Measurements from ENCODE around the gene MAPKBP1. TPM values are rescaled to one million over a fixed set of nuclear protein-coding genes. Genes with fewer than 3 reads are reported as not detected.

MAPKBP1 gene
- total RNA-seq, 2 donors from 2014 or later: 16.7 to 26.3 TPM

DNA sequence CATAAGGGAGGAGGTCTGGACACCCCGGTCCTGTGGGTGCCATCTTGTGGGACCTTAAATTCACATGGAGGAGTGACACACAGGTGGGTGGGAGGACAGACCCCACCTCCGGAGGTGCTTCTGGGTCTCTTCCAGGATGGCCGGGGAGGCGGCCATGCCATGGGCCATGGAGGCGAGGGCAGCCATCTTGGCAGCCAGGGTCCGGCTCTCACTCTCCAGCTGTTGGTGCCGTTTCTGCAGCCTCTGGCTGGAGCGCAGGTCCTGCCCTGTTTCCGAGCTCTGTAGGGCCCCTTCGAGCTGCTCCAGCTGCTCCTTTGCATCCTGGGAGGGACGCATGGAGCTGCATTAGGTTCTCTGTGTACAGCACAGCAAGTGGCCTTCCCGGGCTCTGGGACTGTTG lies 100.5 kb downstream of the MAPKBP1 start:
- no peak overlapping the region for H3K4me3 Mint-ChIP-seq
- 92 to 96% methylated on average over 10 to 12 of the region's 12 CpGs for WGBS, 2 experiments (ENCODE audit: insufficient coverage in 1 of 2, insufficient read length in 1 of 2)
- Histone ChIP-seq H3K9me3 (ENCODE audit: control insufficient read depth, low read length) (no peaks in the 10 kb centered on the region), H3K4me1 (ENCODE audit: control insufficient read depth, insufficient read depth, low read length) (no peaks in the 10 kb centered on the region), H3K27ac (ENCODE audit: low read depth, low read length) (no peak overlapping the region), H3K9ac (ENCODE audit: extremely low read depth, low read length, poor library complexity, severe bottlenecking) (no peak overlapping the region), H3K36me3 (ENCODE audit: control insufficient read depth, insufficient read depth, low read length) (no peaks in the 10 kb centered on the region), H3K27me3 (ENCODE audit: control insufficient read depth, insufficient read depth, low read length, poor library complexity, severe bottlenecking) (peaks cover 3% of the 10 kb centered on the region), H3K4me3 (ENCODE audit: low read length) (no peak overlapping the region)
- DNase-seq: no peak
- peaks cover 9% of the 10 kb centered on the region for H3K27me3 Mint-ChIP-seq (ENCODE audit: insufficient read depth)
- no peak overlapping the region for H3K27ac Mint-ChIP-seq
- H3K9me3 Mint-ChIP-seq: no peaks in the 10 kb centered on the region
- H3K36me3 Mint-ChIP-seq (ENCODE audit: low read depth): no peaks in the 10 kb centered on the region
- H3K4me1 Mint-ChIP-seq: no peaks in the 10 kb centered on the region
- TF ChIP-seq, protein P1, sequence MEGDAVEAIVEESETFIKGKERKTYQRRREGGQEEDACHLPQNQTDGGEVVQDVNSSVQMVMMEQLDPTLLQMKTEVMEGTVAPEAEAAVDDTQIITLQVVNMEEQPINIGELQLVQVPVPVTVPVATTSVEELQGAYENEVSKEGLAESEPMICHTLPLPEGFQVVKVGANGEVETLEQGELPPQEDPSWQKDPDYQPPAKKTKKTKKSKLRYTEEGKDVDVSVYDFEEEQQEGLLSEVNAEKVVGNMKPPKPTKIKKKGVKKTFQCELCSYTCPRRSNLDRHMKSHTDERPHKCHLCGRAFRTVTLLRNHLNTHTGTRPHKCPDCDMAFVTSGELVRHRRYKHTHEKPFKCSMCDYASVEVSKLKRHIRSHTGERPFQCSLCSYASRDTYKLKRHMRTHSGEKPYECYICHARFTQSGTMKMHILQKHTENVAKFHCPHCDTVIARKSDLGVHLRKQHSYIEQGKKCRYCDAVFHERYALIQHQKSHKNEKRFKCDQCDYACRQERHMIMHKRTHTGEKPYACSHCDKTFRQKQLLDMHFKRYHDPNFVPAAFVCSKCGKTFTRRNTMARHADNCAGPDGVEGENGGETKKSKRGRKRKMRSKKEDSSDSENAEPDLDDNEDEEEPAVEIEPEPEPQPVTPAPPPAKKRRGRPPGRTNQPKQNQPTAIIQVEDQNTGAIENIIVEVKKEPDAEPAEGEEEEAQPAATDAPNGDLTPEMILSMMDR (conservative IDR thresholded peaks at IDR 0.05): no peak

DNA sequence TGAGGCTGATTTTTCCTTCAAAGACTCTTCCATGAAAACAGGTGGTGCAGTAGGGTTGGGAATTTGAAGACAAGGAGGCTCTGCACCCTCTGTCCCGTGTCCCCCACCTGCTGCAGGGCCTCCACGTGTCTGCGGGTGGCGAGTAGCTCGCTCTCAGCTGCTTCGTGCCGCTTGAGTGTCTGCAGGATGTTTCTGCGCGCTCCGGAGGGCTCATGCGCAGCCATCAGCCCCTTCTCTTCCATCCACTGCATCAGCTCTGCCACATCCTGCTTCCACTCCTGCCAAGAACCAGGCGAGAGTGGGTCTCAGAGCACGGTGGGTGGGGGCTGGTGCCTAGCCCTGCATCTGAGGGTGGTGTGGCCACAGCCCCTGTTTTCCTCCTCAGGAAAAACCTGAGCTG lies 101.7 kb downstream of the MAPKBP1 start:
- DNase-seq: no peak
- H3K4me3 ChIP-seq (ENCODE audit: low read length): no peak overlapping the region
- no peaks in the 10 kb centered on the region for H3K36me3 Mint-ChIP-seq (ENCODE audit: low read depth)
- peaks cover 20% of the 10 kb centered on the region for H3K27me3 Mint-ChIP-seq (ENCODE audit: insufficient read depth)
- H3K4me1 ChIP-seq (ENCODE audit: control insufficient read depth, insufficient read depth, low read length): no peaks in the 10 kb centered on the region
- no peak overlapping the region for H3K27ac ChIP-seq (ENCODE audit: low read depth, low read length)
- no peak overlapping the region for H3K9ac ChIP-seq (ENCODE audit: extremely low read depth, low read length, poor library complexity, severe bottlenecking)
- H3K27me3 ChIP-seq (ENCODE audit: control insufficient read depth, insufficient read depth, low read length, poor library complexity, severe bottlenecking): peaks cover 16% of the 10 kb centered on the region
- no peak overlapping the region for H3K27ac Mint-ChIP-seq
- H3K36me3 ChIP-seq (ENCODE audit: control insufficient read depth, insufficient read depth, low read length): no peaks in the 10 kb centered on the region
- H3K4me1 Mint-ChIP-seq: no peaks in the 10 kb centered on the region
- H3K4me3 Mint-ChIP-seq: no peak overlapping the region
- TF ChIP-seq, protein P1 (conservative IDR thresholded peaks at IDR 0.05): no peak
- 82 to 90% methylated on average over 11 to 13 of the region's 13 CpGs for WGBS, 2 experiments (ENCODE audit: insufficient coverage in 1 of 2, insufficient read length in 1 of 2)
- no peaks in the 10 kb centered on the region for H3K9me3 ChIP-seq (ENCODE audit: control insufficient read depth, low read length)
- H3K9me3 Mint-ChIP-seq: no peaks in the 10 kb centered on the region

DNA sequence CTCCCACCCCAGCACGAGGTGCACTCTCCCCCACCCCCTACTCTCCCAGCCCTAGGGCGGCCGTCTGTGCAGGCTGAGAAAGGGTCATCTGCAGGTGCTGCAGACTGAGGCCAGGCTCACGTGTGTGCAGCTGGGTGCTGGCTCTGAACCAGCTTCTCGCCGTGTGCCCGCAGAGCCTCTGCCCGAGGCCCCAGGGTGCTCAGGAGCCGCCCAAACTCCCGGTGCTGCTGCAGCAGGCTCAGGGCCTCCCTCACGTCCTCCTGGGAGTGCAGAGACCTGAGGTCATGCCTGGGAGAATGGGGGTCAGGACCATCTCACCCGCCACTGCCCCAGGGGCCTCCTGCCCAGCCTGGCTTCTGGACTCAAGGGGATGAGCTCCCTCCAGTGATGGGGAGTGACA lies 102.4 kb downstream of the MAPKBP1 start:
- H3K4me3 Mint-ChIP-seq: no peak overlapping the region
- TF ChIP-seq, protein P1 (conservative IDR thresholded peaks at IDR 0.05): no peak
- Histone ChIP-seq H3K27me3 (ENCODE audit: control insufficient read depth, insufficient read depth, low read length, poor library complexity, severe bottlenecking) (peaks cover 23% of the 10 kb centered on the region), H3K9me3 (ENCODE audit: control insufficient read depth, low read length) (no peaks in the 10 kb centered on the region), H3K9ac (ENCODE audit: extremely low read depth, low read length, poor library complexity, severe bottlenecking) (no peak overlapping the region), H3K27ac (ENCODE audit: low read depth, low read length) (no peak overlapping the region), H3K4me3 (ENCODE audit: low read length) (no peak overlapping the region), H3K4me1 (ENCODE audit: control insufficient read depth, insufficient read depth, low read length) (no peaks in the 10 kb centered on the region), H3K36me3 (ENCODE audit: control insufficient read depth, insufficient read depth, low read length) (no peaks in the 10 kb centered on the region)
- 84 to 90% methylated on average over 2 to 12 of the region's 12 CpGs for WGBS, 2 experiments (ENCODE audit: insufficient coverage in 1 of 2, insufficient read length in 1 of 2)
- peaks cover 1% of the 10 kb centered on the region for H3K4me1 Mint-ChIP-seq
- no peak for DNase-seq
- H3K27me3 Mint-ChIP-seq (ENCODE audit: insufficient read depth): peaks cover 27% of the 10 kb centered on the region
- H3K27ac Mint-ChIP-seq: no peak overlapping the region
- no peaks in the 10 kb centered on the region for H3K9me3 Mint-ChIP-seq
- H3K36me3 Mint-ChIP-seq (ENCODE audit: low read depth): no peaks in the 10 kb centered on the region

Small RNA genes within 50 kb of the gene (microRNA-seq; reads per million reads assigned to microRNA genes)
- gene MIR4310 (ENCODE audit: borderline microRNAs expressed): not detected

Other genes starting within 250 kb of the MAPKBP1 start
- 100 to 1,000 TPM in 1 of 2 donors, 10 to 100 TPM in 1; 91.1 to 107 TPM for gene RPAP1, start 230.2 kb upstream of the MAPKBP1 start, total RNA-seq
- gene TYRO3, start 215.3 kb upstream of the MAPKBP1 start, total RNA-seq: 100 to 1,000 TPM; 293 to 311 TPM
- gene MGA, start 114.1 kb upstream of the MAPKBP1 start, total RNA-seq: 10 to 100 TPM; 58.5 to 62.6 TPM
- gene JMJD7, start 53.6 kb downstream of the MAPKBP1 start, total RNA-seq: 10 to 100 TPM; 18.4 to 22.1 TPM
- 10 to 100 TPM in 1 of 2 donors, 1 to 10 TPM in 1; 6.9 to 10.1 TPM for gene PLA2G4B, start 64.4 kb downstream of the MAPKBP1 start, total RNA-seq
- gene SPTBN5, start 119.6 kb downstream of the MAPKBP1 start, total RNA-seq: 1 to 10 TPM; 2.0 to 2.8 TPM
- gene EHD4, start 198.1 kb downstream of the MAPKBP1 start, total RNA-seq: 10 to 100 TPM; 16.9 to 17.3 TPM
- not detected for gene PLA2G4E, start 246.6 kb downstream of the MAPKBP1 start, total RNA-seq